ENCODE data around the gene REM1.

- TF ChIP-seq CTCF (IDR thresholded peaks at IDR 0.05): no peak
- TF ChIP-seq POLR2A (IDR thresholded peaks at IDR 0.05): no peak
These were observed 13.0 kb downstream of the REM1 start for GRCh38 chr20:31488115-31488514.
